Loucy (cell line): ENCODE results near the gene CCDC167.

ENCODE experiments used
- EZH2phosphoT487 ChIP-seq: fragments of 200-600 bp; IDR thresholded peaks from 2 replicates; pipeline ENCODE4 v1.6.1; 2018; ENCODE audit warnings: antibody characterized with exemption, mild to moderate bottlenecking, moderate library complexity, borderline replicate concordance
- TF ChIP-seq, protein P1 (sequence below): fragments of 200-600 bp; sonication (generic); conservative IDR thresholded peaks from 2 replicates; pipeline ENCODE4 v1.5.1; 2014; ENCODE audit warnings: mild to moderate bottlenecking, antibody characterized with exemption, low read length

DNA sequence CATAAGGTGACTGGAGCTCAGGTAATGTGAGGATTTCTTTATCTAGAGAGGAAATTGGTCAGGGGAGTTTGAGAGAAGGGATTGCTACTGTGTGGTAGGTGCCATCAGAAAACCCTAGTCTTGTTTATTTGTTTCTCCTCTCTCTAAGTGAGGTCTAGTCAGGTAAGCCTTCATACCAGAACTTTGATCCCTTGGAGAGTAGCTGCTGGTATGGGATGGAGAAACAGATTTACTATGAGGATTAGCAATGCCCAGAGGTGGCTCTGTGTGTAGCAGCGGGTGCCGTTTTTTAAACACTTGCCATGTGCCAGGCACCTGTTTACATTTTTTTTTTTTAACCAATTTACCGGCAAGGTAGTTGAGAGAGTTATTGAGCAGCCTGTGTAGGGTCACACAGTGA lies 47.2 kb downstream of the CCDC167 start:
- TF ChIP-seq, protein P1, sequence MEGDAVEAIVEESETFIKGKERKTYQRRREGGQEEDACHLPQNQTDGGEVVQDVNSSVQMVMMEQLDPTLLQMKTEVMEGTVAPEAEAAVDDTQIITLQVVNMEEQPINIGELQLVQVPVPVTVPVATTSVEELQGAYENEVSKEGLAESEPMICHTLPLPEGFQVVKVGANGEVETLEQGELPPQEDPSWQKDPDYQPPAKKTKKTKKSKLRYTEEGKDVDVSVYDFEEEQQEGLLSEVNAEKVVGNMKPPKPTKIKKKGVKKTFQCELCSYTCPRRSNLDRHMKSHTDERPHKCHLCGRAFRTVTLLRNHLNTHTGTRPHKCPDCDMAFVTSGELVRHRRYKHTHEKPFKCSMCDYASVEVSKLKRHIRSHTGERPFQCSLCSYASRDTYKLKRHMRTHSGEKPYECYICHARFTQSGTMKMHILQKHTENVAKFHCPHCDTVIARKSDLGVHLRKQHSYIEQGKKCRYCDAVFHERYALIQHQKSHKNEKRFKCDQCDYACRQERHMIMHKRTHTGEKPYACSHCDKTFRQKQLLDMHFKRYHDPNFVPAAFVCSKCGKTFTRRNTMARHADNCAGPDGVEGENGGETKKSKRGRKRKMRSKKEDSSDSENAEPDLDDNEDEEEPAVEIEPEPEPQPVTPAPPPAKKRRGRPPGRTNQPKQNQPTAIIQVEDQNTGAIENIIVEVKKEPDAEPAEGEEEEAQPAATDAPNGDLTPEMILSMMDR: no peak
- TF ChIP-seq EZH2phosphoT487: no peak
